Measurements from ENCODE around the gene LRRC3C.
"Not testable (repeated sequence)": the region's sequence is repeated elsewhere in the genome, so short reads cannot be mapped to it uniquely, and the experiment has no call there.

Gene LRRC3C

DNA sequence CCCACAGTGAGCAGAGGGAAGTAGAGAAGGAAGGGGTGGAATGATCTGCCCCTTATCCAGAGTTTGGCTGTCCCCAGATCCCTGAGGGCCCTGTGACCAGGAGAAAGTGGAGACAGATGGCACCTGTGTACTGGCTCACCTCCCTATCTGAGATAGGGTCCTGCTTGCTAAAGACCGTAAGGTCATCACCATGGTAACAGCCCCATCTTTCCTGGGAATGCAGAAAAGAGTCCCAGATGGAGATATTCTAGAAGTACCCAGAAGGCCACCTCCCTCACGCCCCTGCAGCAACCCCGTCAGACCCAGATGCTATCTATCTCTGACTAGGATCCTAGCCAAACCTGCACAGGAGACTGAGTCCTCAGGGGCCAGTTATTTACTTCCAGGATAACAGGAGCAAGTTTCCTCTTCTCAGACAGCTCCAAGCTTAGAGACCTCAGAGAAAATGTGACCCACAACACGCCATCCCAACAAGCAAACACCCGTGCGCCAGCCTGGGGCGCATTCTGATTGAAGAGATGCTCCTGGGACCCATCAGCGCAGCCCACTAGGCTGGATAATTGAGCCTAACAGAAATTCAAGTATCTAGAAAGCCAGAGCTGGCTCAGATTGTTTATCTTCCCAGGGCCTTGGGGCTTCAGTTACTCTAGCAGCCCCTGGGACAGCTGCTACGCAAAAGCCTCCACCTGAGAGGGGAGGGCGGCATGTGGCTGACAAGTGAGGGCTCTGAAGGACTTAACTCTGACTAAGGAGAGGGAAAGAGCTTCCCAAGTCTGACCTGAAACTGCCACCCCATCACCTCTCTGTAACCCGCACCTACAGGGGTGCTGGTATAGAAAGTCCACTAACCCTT is 2.0 kb upstream of the LRRC3C start:
- no peak for DNase-seq

DNA sequence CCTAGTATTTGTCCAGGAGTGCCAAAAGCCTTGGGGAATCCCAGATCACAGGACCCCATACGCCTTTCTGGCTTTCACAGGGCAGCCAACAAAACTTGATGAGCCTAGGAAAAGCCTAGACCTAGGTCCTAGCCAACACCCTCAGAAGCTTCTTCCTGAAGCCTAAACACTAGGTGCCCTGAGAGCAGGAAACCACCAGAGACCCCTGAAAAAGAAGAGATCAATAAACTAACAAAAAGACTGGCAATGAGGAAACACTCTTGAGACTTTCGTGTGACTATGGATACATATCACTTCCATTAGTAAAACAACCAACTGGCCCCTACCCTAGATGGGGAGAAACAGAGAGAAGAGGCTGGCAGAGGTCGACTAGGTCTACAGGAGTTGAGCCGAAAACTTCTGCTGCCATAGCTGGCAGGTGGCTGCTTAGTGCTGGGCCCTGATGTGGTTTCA is 1.4 kb upstream of the LRRC3C start:
- DNase-seq: no peak

DNA sequence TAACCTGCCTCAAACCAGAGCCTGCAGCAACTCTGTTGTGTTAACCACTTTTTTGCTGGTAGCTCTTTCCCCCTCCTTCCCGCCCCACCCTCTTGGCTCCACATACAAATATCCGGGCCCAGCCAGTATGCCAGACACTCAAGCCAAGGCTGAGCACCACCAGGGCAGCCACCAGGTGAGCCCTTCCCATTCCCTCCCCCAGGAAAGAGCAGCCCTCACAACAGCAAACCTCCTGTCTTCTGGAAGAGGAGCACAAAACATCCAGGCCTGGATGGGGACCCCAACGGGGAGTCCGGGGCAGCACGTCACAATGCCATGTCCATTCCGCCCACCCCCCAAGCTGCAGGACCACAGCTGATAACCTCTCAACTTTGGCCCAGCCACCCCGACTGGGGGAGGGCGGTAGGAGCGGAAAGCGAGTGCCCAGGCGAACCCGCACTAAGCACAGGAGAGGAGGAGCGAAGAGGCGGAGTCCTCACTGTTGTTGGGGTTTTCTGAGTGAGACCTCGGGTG is 888 bp upstream of the LRRC3C start:
- peak; percentile 35 for DNase-seq

DNA sequence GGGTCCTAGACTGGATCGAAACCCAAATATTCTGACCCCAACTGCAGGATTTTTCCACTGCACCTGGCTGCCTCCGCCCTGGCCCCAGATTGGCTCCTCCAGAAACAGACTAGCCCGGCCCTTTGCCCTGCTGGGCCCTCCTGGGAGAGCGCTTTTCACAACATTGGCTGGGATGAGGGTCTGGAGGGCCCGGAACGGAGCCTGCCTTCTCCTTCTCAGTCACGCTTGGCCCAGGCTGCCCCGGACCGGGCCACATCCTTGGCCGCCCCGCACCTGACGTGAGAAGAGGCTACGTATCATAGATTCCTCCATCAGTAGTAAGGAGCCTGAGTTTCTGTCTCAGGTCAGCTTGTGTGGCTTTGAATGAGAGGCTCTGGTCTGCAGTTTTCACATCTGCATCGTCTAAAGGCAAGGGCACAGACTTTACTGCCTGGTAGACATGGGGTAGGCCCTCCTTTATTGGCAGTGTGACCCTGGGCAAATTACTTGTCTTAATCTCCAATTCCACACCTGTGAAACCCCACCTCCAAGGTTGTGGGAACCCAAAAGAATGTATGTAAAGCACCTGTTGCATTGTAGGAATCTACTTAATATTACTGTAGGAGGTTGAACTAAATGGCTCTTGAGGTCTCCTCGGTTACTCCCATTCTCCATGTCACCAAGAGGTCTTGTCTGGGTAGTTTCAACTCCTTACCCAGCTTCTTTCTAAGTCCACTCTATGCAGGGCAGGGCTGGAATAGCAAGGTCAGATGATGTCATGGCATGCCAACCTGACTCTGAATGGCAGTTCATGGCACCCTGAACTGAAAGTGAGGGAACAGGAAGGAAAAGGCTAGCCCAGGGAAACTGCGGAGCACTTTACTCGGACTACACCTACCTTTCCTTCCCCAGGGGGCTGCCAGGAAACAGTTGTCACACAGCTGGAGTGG is 661 bp downstream of the LRRC3C start:
- DNase-seq: no peak

DNA sequence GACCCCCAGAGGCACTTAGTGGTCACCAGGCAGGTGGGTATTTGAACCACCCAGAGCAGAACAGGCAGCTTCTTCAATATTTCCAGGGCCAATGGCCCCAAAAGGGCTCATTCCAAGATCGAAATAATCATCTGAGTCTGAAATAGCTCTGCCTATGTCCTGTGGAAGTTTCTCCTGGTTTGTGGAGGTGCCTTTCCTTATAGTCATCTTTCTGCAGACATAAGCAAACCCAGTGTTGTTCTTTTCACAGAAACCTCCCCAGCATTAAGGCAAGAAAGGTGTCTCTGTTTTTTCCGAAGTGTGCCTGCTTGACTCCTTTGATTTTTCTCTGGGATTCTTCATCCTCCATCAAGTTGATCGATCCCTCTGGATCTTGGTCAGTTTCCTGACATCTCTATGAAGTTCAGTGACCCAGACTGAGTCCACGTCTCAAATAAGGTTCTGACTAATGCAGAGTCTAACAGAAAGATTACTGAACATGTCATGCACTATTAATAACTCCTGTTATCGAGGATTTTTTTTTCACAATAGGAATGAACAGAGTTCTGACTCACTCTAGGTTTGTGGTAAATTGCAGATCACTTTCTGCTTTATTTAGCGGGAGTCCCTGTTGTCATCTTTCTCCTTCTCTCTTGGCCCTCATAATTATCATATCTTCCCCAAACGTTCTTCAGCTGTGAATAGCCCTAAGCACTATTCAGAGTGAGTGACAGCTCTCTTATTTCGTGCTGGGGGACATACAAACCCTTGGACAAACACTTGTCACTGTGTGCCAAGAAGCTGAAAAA is 1.5 kb downstream of the LRRC3C start:
- DNase-seq: no peak

DNA sequence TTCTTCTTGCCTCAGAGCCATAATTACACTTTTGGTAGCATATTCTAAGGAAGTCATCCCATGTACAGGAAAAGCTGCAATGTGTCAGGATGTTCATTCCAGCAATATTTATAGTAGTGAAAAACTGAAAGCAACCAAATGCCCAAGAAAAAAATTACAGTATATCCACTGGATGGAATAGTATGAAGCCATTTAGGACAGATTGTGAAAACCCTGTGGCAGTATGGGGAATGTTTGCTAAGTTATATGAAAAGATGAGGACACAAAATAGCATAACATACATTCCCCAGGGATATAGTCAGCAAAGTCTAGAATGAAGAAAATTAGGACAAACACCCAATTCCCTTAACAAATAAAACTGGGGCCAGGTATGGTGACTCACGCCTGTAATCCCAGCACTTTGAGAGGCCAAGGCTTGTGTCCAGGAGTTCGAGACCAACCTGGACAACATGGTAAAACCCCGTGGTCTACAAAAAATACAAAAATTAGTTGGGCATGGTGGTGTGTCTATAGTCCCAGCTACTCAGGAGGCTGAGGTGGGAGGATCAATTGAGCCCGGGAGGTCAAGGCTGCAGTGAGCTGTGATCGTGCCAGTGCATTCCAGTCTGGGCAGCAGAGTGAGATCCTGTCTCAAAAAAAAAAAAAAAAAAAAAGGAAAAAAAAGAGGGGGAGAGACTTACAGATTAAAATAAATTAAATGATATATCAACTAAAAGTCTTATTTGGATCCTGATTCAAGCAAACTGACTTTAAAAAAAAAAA is 2.3 kb downstream of the LRRC3C start:
- DNase-seq: no peak

DNA sequence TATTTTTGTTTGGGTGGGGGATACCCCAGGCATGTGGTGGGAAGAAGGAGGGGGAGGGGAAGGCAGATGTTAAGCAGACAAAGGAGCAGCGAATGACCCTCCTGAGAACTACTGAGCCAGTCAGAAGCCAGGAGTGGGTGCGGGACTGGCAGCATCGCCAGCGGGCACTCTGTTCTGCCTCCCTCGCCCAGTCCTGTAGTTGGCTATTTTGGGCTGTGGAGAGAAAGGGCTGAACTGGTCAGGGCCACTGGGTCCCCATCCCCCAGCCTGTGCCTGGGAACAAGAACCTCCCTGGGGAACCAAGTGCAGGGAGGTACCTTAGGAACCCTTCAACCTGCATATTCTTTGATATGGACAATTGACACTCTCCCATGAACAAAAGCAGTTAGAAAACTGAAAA is 6.4 kb downstream of the LRRC3C start:
- no peak for DNase-seq

DNA sequence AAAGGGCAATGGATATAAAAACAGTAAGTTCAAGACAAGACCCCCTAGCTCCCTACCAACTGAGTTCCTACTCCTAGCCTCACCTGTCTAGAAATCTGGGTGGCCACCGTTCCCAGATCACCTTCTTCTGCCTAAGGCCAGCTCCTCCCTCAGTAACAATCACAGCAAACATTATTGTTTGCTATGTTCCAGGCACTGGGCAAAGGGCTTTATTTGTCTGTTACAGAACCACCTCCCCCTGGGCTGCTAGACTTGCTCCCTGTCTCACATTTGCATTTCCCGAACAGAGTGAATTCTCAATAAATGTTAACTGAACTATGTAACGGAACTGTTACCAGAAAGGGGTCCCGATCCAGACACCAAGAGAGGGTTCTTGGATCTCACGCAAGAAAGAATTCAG is 6.8 kb downstream of the LRRC3C start:
- DNase-seq: no peak

DNA sequence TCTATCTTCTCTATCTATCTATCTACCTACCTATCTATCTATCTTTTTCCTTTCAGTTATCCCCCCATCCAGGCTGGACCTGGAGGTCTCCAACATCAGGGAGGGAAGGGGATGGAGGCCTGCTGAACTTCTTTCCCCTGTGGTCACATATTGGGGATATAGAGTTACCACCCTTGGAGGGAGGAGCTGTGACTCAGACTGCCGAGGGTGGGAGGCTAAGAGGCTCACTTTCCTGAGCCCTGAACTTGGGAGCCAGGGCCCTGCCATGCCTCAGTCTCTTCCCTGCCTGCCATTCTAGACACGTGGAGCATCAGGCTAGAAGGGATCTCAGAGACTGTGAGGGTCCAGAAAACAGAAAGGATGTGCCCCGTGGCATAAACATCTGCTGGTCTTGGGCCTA is 8.4 kb downstream of the LRRC3C start:
- no peak for DNase-seq

DNA sequence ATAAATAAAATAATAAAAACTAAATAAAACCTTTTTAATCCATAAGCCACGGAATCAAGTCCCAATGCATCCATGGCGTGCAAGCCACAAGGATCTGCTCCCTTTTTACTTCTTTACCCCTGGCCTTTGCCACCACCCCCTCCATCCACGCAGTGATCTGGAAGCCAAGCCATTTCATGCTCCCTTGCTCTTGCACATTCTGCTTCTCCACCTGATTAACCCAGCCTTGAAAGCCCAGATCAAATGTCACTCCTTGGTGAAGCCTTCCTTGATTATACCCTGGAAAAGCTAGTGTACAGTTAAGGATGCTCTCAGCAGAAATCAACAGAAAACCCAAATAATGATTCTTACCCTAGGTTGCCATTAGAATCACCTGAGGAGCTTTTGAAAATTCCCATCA is 9.9 kb downstream of the LRRC3C start:
- no peak for DNase-seq

DNA sequence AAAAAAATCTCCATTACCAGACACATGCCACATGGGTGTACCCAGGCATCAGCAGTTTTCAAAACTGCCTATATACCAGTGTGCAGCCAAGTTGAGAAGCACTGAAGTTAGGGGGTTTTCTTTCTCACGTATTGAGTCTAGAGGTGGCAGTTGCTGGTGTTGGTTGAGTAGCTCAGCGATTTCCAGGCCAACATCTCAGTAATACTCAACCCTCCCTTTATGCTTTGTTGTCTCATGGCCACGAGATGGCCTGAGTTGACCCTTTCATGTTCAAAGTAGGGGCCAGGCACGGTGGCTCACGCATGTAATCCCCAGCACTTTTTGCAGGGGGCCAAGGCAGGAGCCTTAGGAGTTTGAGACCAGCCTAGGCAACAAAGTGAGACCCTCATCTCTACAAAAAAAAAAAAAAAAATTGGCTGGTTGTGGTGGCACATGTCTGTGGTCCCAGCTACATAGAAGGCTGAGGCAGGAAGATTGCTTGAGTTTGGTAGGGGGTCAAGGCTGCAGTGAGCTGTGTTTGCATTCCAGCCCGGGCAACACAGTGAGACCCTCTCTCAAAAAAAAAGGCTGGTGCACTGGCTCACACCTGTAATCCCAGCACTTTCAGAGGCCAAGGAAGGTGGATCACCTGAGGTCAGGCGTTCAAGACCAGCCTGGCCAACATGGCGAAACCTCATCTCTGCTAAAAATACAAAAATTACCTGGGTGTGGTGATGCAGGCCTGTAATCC is 10.8 kb downstream of the LRRC3C start:
- DNase-seq: no peak

DNA sequence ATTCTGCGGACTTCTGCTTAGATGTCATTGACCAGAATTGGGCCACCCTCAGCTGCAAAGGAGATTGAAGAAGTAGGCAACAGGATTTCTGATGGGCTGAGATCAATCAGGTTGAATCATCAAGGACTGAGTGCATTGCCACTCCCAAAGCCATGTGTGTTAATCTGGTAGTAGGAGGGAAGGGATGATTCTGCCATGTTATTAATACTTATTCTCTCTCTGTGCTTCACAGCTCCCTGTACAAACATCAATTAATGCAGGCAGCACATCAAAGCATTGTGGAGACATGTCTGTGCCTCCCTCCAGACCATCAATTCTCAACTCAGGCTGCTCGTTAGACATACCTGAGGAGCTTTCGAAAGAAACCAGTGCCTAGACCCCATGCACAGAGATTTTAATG is 11.6 kb downstream of the LRRC3C start:
- no peak for DNase-seq

DNA sequence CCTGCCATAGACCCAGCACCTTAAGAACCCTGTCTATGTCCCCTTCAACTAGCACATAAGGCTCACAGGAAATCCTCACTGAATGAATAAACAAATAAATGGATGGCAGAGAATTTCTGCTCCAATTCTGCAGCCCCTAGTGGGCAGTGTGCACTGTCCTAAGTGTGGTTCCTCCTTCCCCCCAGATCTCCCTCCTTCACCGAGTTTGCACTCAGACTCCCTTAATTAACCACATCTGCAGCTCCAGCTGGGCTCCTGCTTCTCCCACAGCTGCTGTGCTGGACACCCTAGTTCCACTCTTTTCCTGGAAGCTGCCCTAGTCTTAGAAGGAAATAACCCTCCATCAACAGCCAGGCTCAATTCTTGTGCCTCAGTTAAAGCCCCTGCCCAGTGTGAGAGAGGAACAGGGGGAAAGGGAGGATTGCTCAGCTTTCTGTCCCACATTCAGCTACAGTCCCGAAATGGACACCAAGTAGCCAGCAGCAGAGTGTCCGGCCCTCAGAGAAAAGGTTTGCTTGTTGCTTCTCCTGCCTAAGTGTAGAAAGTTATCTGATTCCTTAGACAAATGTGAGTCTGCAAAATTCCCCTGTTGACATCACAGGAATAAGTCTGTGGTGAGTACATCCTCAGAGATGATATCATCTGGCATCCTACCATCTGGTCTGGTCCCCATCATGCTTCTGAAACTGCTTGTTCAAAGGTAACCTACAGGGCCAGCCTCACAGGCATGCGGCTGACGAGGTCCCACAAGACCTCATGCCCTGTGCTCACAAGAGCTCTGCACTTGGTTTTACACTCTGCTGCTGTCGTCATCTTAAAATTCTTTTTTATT is 12.3 kb downstream of the LRRC3C start:
- DNase-seq: no peak

DNA sequence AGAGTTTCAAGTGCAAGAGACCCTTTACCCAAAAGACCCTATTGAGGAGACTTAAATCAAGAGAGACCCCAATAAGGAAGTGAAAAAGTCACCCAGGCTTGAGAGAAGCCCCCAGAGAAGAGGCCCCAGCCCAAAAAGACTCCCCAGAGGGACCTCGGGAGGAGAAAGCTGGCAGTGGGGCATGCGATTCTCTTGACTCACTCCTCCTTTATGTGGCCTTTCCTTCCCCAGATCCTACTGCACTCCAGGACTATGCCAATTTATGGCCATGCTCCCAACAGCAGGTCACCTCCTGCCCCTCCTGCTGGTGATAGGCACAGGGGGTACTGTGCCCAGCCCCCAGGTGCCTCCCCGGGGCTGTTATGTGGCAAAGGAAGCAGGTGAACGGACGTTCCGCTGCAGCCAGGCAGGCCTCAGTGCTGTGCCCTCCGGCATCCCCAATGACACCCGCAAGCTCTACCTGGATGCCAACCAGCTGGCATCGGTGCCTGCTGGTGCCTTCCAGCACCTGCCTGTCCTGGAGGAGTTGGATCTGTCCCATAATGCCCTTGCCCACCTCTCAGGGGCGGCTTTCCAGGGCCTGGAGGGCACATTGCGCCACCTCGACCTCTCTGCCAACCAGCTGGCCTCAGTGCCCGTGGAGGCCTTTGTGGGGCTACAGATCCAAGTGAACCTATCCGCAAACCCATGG is 16.3 kb downstream of the LRRC3C start:
- DNase-seq: no peak

DNA sequence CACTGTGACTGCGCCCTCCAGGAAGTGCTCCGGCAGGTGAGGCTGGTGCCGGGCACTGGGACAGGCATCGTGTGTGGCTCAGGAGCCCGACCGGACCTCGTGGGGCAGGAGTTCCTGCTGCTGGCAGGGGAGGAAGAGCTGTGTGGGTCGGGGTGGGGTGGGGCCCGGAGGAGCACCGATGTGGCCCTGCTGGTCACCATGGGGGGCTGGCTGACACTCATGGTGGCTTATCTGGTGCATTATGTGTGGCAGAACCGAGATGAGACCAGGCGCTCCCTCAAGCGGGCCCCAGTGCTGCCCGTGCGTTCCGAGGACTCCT is 16.8 kb downstream of the LRRC3C start:
- no peak for DNase-seq

DNA sequence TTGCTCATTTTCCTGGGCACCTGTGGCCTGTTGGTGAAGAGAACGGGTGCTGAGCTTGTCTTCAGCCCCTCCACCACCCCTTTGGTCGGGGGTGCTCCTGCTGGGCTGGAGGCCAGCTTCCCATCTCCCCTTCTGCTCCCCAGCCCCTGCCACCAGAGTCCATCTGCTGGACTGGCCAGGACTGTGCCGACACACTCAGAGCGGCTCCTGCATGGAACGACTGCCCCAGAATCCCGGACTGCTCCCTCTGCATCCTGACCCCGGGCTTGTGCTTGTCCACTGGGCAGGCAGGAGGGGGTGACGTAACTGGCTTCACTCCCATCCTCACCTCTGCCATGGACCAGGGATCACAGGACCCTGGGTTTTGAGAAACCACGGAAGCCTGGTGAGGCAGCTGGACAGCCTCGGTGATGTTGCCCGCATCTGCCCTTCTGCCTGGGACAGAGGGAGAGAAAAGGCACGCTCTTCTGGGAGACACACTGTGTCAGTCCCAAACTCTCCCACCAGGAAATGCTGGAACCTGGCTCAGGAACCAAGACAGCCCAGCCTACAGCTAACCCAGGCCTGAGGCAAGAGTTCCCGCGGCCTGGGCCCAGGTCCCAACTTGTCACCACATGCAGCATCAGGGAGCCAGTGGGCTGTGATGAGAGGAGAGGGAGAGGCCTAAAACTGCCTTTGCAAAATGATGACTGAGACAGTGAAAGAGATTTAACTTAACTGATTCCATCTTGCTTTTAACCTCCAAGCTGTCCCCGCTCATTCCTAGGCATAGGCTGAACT is 19.2 kb downstream of the LRRC3C start:
- no peak for DNase-seq

DNA sequence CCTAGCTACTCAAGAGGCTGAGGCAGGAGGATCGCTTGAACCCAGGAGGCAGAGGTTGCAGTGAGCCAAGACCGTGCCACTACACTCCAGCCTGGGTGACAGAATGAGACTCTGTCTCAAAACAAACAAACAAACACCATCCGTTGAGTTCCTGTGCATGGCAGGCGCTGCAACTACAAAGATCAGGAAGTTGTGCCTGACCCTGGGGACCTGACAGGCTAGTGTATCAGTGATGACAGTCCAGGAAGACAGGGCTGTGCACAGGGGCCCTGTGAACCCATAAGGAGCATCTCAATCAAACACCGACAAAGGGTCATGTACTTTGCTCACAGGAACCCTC is 20.9 kb downstream of the LRRC3C start:
- not testable (repeated sequence) for DNase-seq

DNA sequence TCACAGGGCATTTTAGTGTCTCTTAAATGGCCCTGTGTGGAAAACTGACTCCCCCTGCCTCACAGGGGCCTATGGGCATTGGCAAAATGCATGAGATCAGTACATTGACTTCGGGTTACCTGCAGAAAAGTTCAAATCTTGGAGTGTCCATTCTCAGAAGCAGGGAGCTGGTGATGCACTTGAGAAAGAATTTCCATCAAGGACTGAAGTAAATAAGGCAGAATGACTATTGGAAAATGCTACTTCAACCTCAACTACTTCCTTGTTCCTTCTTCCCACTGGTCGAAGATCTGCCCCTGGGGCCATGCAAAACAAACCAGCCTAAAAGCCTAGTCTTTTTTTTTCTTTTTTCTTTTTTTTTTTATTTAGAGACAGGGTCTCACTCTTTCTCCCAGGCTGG is 21.5 kb downstream of the LRRC3C start:
- no peak for DNase-seq

DNA sequence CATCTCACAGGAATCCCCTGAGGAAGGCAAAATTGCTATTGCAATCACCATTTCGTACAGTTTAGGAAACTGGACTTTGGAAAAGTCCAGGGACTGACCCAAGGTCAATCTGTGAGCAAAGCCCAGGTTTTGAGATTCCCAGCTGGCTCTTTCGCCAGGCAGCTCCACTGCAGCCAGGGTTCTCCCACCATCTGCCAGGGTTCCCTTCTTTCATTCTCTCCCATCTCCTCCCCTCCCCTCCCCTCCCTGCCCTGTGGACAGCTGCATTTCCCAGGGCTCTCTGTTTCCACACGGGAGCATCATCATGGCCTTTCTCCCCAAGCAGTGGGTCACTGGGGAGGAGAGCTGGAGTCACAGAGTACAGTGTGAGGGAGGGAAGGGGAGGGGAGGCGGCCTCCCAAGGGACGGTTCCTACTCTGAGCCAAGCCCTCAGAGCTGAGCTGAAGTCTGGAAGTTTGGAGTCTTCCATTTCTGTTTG is 23.4 kb downstream of the LRRC3C start:
- no peak for DNase-seq

Measured in activated CD4-positive, alpha-beta T cell treated with anti-CD3 and anti-CD28 coated beads for 1 hour (primary cell).